Urinary bladder (tissue), 4 donors: ENCODE results near the gene TYROBP. TPM values are rescaled to one million over a fixed set of nuclear protein-coding genes. Genes with fewer than 3 reads are reported as not detected.
"Not testable (repeated sequence)": the region's sequence is repeated elsewhere in the genome, so short reads cannot be mapped to it uniquely, and the experiment has no call there.

Source experiments
- DNase-seq: peaks from one replicate; pipeline ENCODE4 v3.0.0-alpha.2; 2015; ENCODE audit errors: extremely low spot score
- H3K27ac ChIP-seq: one replicate; pipeline ENCODE4 v1.5.1; 2013; ENCODE audit warnings: low read depth, mild to moderate bottlenecking, moderate library complexity
- H3K36me3 ChIP-seq: one replicate; pipeline ENCODE4 v1.6.1; 2013; ENCODE audit warnings: mild to moderate bottlenecking, moderate library complexity; ENCODE audit not compliant: insufficient read depth
- H3K4me1 ChIP-seq: one replicate; pipeline ENCODE4 v1.6.1; 2013; ENCODE audit warnings: mild to moderate bottlenecking, moderate library complexity; ENCODE audit not compliant: insufficient read depth
- H3K4me3 ChIP-seq: one replicate; pipeline ENCODE4 v1.5.1; 2013; ENCODE audit warnings: low read depth, low read length
- WGBS: extraction: QIAGEN DNeasy Blood & Tissue Kit; methylation state at CpG from one replicate; pipeline ENCODE4 v1.1.7; 2013; 5-methylcytosine and 5-hydroxymethylcytosine counted together
- polyA plus RNA-seq: library from polyadenylated mRNA; stranded (reverse); fragments of 200-250 nt; gene quantifications from one replicate; pipeline ENCODE4 v1.2.3, GENCODE V29; 2013
- total RNA-seq: library from RNA; depleted of rRNA; stranded (reverse); fragments of >200 nt; gene quantifications from one replicate; pipeline ENCODE4 v1.2.3, GENCODE V29; 2014
- donor health status: healthy with polysubstance abuse.
- donor health status: healthy.

The TYROBP gene
- total and polyA plus RNA-seq, 2 donors: 5.1 to 113 TPM

GRCh38 chr19:35901055-35901644 is 6.9 kb downstream of the TYROBP start:
- DNase-seq: no peak
- no peak overlapping the region for H3K4me3 ChIP-seq
- H3K4me1 ChIP-seq: no peaks in the 10 kb centered on the region
- H3K36me3 ChIP-seq: peaks cover 2% of the 10 kb centered on the region
- 65% methylated on average over 2 of the region's 2 CpGs for WGBS
- no peak overlapping the region for H3K27ac ChIP-seq

GRCh38 chr19:35899547-35900214 is 8.4 kb downstream of the TYROBP start:
- no peak for DNase-seq
- WGBS: under 1% methylated on average over 41 of the region's 43 CpGs
- Histone ChIP-seq H3K36me3 (peaks cover 2% of the 10 kb centered on the region), H3K4me1 (no peaks in the 10 kb centered on the region), H3K27ac (peak overlapping the region; percentile 62), H3K4me3 (peak overlapping the region; percentile 70)

GRCh38 chr19:35898499-35898809 is 9.6 kb downstream of the TYROBP start:
- Histone ChIP-seq H3K4me3 (peak overlapping the region; percentile 70), H3K27ac (no peak overlapping the region), H3K4me1 (no peaks in the 10 kb centered on the region), H3K36me3 (peaks cover 2% of the 10 kb centered on the region)
- no peak for DNase-seq
- 9% methylated on average over 17 of the region's 17 CpGs for WGBS

GRCh38 chr19:35897706-35898451 is 10.2 kb downstream of the TYROBP start:
- H3K36me3 ChIP-seq: peaks cover 2% of the 10 kb centered on the region
- no peak overlapping the region for H3K27ac ChIP-seq
- H3K4me3 ChIP-seq: peak overlapping the region; percentile 70
- DNase-seq: no peak
- 92% methylated on average over 13 of the region's 13 CpGs for WGBS
- H3K4me1 ChIP-seq: no peaks in the 10 kb centered on the region

- 93% methylated on average over 13 of the region's 13 CpGs for WGBS
- no peak overlapping the region for H3K4me3 ChIP-seq
- DNase-seq: no peak
- no peaks in the 10 kb centered on the region for H3K4me1 ChIP-seq
- H3K27ac ChIP-seq: no peak overlapping the region
- H3K36me3 ChIP-seq: peaks cover 2% of the 10 kb centered on the region
Observed at GRCh38 chr19:35896643-35897040, 11.5 kb downstream of the TYROBP start.

GRCh38 chr19:35895911-35896642 is 12.0 kb downstream of the TYROBP start:
- Histone ChIP-seq H3K36me3 (peaks cover 2% of the 10 kb centered on the region), H3K4me3 (no peak overlapping the region), H3K27ac (no peak overlapping the region), H3K4me1 (no peaks in the 10 kb centered on the region)
- WGBS: 90% methylated on average over 21 of the region's 21 CpGs
- DNase-seq: no peak

GRCh38 chr19:35894342-35894741 is 13.8 kb downstream of the TYROBP start:
- DNase-seq: no peak
- WGBS: 95% methylated on average over 2 of the region's 2 CpGs
- Histone ChIP-seq H3K36me3 (peaks cover 4% of the 10 kb centered on the region), H3K4me1 (no peaks in the 10 kb centered on the region), H3K27ac (no peak overlapping the region), H3K4me3 (no peak overlapping the region)

GRCh38 chr19:35891819-35892218 is 16.3 kb downstream of the TYROBP start:
- not testable (repeated sequence) for DNase-seq, H3K4me1 ChIP-seq, H3K36me3 ChIP-seq, H3K27ac ChIP-seq, H3K4me3 ChIP-seq
- WGBS: 95% methylated on average over 3 of the region's 3 CpGs

- Histone ChIP-seq H3K27ac (no peak overlapping the region), H3K4me3 (no peak overlapping the region), H3K36me3 (peaks cover 5% of the 10 kb centered on the region), H3K4me1 (no peaks in the 10 kb centered on the region)
- no peak for DNase-seq
- 92% methylated on average over 13 of the region's 13 CpGs for WGBS
Observed at GRCh38 chr19:35890113-35890650, 17.9 kb downstream of the TYROBP start.

GRCh38 chr19:35889370-35890112 is 18.6 kb downstream of the TYROBP start:
- H3K4me1 ChIP-seq: no peaks in the 10 kb centered on the region
- no peak overlapping the region for H3K27ac ChIP-seq
- WGBS: 93% methylated on average over 18 of the region's 18 CpGs
- no peak overlapping the region for H3K4me3 ChIP-seq
- no peak for DNase-seq
- H3K36me3 ChIP-seq: peaks cover 5% of the 10 kb centered on the region

GRCh38 chr19:35888398-35888797 is 19.7 kb downstream of the TYROBP start:
- H3K27ac ChIP-seq: no peak overlapping the region
- 90% methylated on average over 9 of the region's 9 CpGs for WGBS
- H3K4me1 ChIP-seq: no peaks in the 10 kb centered on the region
- H3K36me3 ChIP-seq: peaks cover 5% of the 10 kb centered on the region
- no peak for DNase-seq
- no peak overlapping the region for H3K4me3 ChIP-seq

GRCh38 chr19:35887197-35887596 is 20.9 kb downstream of the TYROBP start:
- H3K4me3 ChIP-seq: no peak overlapping the region
- DNase-seq: no peak
- 92% methylated on average over 5 of the region's 5 CpGs for WGBS
- H3K27ac ChIP-seq: no peak overlapping the region
- H3K4me1 ChIP-seq: no peaks in the 10 kb centered on the region
- H3K36me3 ChIP-seq: peaks cover 5% of the 10 kb centered on the region

GRCh38 chr19:35885904-35886303 is 22.2 kb downstream of the TYROBP start:
- Histone ChIP-seq H3K36me3 (peaks cover 5% of the 10 kb centered on the region), H3K4me1 (no peaks in the 10 kb centered on the region), H3K4me3 (no peak overlapping the region), H3K27ac (no peak overlapping the region)
- 91% methylated on average over 8 of the region's 8 CpGs for WGBS
- DNase-seq: no peak
